ENCODE measurements around the gene PPM1N. TPM values are rescaled to one million over a fixed set of nuclear protein-coding genes. Genes with fewer than 3 reads are reported as not detected.
A peak's percentile ranks its signal among the peaks of the same experiment; 100 is the strongest.
"Not testable (repeated sequence)": the region's sequence is repeated elsewhere in the genome, so short reads cannot be mapped to it uniquely, and the experiment has no call there.

The PPM1N gene
- total and polyA plus RNA-seq, 8 donors = 0.22 to 2.1 (median 0.32) TPM

DNA sequence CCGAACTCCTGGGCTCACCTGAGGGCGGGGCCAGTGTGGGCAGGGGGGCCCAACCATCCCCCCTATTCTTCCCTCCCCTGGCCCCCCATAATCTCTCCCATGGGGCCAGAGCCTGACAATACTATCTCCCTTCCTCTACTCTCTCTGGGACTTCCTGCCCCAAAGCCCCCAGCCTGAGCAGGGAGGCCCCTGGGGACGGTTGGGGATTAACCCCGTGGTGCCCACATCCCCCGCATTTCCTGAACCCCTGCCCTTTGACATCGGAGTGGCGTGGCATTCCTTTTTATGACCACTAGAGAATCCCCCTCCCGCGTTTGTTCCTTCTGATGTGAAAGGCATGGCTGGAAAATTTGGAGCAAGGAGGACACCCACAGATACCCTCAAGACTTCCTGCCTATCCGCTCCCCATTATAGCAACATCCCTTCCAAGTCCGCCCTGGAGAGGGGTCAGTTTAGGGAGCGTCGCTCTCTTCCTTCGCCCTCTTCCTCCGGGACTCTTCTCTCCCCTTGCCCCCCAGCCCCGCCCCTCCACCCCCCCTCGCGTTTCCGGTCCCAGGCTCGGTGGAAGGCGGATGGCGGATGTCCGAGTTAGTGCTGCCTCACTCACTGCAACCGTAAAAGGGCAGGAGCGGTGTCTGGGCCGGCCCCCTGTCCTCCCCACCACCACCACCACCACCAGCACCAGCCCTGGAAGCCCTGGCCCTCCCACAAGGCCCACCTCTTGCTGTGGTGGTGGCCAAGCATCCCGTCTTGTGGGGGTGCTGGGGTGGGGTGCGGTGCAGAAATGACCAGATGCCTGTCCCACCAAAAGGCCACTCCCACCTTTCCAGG, 10.8 kb downstream of the PPM1N start:
- Histone ChIP-seq H3K4me3 (peak overlapping the region; percentile 66 to 99 (median 84)), H3K27me3 (no peaks in the 10 kb centered on the region), H3K27ac (peak overlapping the region; percentile 87 to 94 (median 91)), H3K36me3 (no peaks in the 10 kb centered on the region), H3K9me3 (no peaks in the 10 kb centered on the region), H3K4me1 (peaks cover 8 to 13% (median 9%) of the 10 kb centered on the region in 3 donors)
- intact Hi-C loops (cut with DNase I) = no loop called here
- ATAC-seq (peak in 3 of 4 donors; percentile 14 to 41 (median 24)), DNase-seq (peak; percentile 56 to 86 (median 66)), FAIRE-seq (no peak)
- TF ChIP-seq, protein P1, sequence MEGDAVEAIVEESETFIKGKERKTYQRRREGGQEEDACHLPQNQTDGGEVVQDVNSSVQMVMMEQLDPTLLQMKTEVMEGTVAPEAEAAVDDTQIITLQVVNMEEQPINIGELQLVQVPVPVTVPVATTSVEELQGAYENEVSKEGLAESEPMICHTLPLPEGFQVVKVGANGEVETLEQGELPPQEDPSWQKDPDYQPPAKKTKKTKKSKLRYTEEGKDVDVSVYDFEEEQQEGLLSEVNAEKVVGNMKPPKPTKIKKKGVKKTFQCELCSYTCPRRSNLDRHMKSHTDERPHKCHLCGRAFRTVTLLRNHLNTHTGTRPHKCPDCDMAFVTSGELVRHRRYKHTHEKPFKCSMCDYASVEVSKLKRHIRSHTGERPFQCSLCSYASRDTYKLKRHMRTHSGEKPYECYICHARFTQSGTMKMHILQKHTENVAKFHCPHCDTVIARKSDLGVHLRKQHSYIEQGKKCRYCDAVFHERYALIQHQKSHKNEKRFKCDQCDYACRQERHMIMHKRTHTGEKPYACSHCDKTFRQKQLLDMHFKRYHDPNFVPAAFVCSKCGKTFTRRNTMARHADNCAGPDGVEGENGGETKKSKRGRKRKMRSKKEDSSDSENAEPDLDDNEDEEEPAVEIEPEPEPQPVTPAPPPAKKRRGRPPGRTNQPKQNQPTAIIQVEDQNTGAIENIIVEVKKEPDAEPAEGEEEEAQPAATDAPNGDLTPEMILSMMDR (IDR thresholded peaks at IDR 0.05) = no peak
- 3 to 5% methylated on average over 21 to 28 of the region's 28 CpGs for WGBS, 2 donors

DNA sequence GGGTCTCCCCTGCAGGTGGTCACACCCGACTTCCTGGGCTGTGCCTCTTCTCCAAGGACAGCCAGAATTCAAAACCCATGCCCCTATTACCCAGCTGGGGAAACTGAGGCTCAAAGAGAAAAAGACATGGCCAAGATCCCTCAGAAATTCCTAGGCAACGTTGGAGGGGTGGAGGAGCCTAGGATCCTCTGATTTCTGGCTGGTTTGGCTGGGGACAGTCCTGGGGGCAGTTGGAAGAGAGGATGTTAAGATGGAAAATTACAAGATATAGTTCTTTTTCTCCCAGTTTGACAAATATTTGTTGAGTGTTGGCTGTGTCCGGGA, 11.4 kb downstream of the PPM1N start:
- Histone ChIP-seq H3K27ac (peak overlapping the region in 3 of 4 donors; percentile 5 to 94 (median 92)), H3K36me3 (no peaks in the 10 kb centered on the region), H3K9me3 (no peaks in the 10 kb centered on the region), H3K4me3 (peak overlapping the region in 3 of 4 donors; percentile 70 to 99 (median 99)), H3K4me1 (peaks cover 14 to 19% (median 15%) of the 10 kb centered on the region in 3 donors), H3K27me3 (no peaks in the 10 kb centered on the region)
- ATAC-seq = no peak
- intact Hi-C loops (cut with DNase I) = no loop called here
- TF ChIP-seq, protein P1 (IDR thresholded peaks at IDR 0.05) = no peak
- 11% methylated on average over 3 of the region's 3 CpGs for WGBS, 2 donors
- FAIRE-seq = no peak
- DNase-seq = no peak

DNA sequence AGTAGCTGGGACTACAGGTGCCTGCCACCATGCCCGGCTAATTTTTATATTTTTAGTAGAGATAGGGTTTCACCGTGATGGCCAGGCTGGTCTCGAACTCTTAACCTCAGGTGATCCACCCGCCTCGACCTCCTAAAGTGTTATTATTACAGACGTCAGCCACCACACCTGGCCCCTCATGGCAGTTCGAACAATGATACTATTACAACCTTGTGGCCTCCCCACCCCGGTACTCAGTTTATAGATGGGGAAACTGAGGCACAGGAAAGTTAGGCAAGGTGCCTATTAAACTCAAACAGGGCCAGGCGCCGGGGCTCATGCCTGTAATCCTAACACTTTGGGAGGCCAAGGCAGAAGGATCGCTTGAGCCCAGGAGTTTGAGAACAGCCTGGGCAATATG, 12.1 kb downstream of the PPM1N start:
- DNase-seq; H3K36me3 ChIP-seq; H3K9me3 ChIP-seq; H3K27me3 ChIP-seq; H3K27ac ChIP-seq; FAIRE-seq; ATAC-seq; intact Hi-C loops (cut with DNase I): not testable (repeated sequence)
- 84 to 91% methylated on average over 11 of the region's 11 CpGs for WGBS, 2 donors
- H3K4me1 ChIP-seq = peaks cover 16 to 24% (median 17%) of the 10 kb centered on the region in 3 donors
- H3K4me3 ChIP-seq = peak overlapping the region in 1 of 4 donors; percentile 99

DNA sequence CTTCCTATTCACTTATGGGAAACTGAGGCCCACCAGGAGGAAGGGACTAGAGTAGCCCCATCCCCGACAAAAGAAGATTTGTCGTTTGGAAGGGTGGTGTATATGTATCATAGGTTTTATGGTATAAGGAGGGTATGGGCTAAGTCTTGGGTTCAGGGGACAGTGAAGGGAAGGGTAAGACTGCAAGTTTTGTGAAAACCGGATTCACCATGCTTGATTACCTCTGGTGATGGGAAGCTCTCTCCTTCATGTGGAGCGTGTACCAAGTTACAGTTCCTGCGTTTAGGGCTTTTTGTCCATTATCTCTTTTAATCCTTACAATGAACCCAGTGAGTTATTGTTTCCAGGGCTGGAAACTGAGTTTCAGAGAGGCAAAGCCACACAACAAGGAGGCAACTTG, 12.8 kb downstream of the PPM1N start:
- ATAC-seq (no peak), FAIRE-seq (no peak), DNase-seq (no peak)
- Histone ChIP-seq H3K27ac (no peak overlapping the region), H3K36me3 (no peaks in the 10 kb centered on the region), H3K27me3 (no peaks in the 10 kb centered on the region), H3K4me3 (no peak overlapping the region), H3K4me1 (peaks cover 9 to 21% (median 17%) of the 10 kb centered on the region in 3 donors), H3K9me3 (no peaks in the 10 kb centered on the region)
- 90 to 92% methylated on average over 5 of the region's 5 CpGs for WGBS, 2 donors
- intact Hi-C loops (cut with DNase I) = no loop called here
- TF ChIP-seq, protein P1 (IDR thresholded peaks at IDR 0.05) = no peak

DNA sequence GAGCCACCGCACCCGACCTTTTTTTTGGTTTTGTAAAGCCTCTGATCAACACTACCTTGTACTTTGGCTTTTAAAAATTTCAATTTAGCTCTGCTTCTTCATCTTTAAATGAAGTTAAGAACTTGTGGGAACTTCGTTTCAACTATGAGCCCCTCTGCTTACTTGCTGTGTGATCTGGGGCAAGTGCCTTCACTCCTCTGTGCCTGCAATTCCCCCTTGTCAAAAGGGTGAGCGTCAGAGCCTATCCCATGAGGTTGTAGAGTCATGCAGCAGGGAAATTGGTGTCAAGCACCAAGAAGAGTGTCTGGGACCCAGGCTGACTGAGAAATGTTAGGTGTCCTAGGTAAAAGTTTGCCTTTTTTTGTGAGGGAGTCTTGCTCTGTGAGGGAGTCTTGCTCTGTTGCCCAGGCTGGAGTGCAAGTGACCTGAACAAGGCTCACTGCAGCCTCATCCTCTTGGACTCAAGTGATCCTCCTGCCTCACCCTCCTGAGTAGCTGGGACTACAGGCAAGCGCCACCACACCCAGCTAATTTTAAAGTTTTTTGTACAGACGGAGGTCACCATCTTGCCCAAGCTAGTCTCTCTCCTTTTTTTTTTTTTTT, 14.7 kb downstream of the PPM1N start:
- intact Hi-C loops (cut with DNase I) = no loop called here
- no peak for ATAC-seq
- peaks cover 0 to 2% (median 0%) of the 10 kb centered on the region in 3 donors for H3K36me3 ChIP-seq
- no peak overlapping the region for H3K4me3 ChIP-seq
- no peak for DNase-seq
- no peak for FAIRE-seq
- TF ChIP-seq, protein P1 (IDR thresholded peaks at IDR 0.05) = no peak
- WGBS, 2 donors = 87 to 88% methylated on average over 6 of the region's 6 CpGs
- H3K9me3 ChIP-seq = no peaks in the 10 kb centered on the region
- peaks cover 8 to 21% (median 17%) of the 10 kb centered on the region in 3 donors for H3K4me1 ChIP-seq
- H3K27me3 ChIP-seq = no peaks in the 10 kb centered on the region
- H3K27ac ChIP-seq = no peak overlapping the region

All from pancreas (tissue), 10 donors.